Body of pancreas (tissue), 4 donors: ENCODE results near the gene SIT1.

Experiments used
- CTCF ChIP-seq, 7 experiments: fragments of 450-650 bp in 4 of 7; fragments of 200-600 bp in 3 of 7; sonication (generic) in 3 of 7; IDR thresholded peaks; one replicate each; pipeline ENCODE4 v1.5.1; 2016 to 2019; ENCODE audit warnings: antibody characterized with exemption in 7 of 7
- POLR2A ChIP-seq, 3 donors: fragments of 450-650 bp; IDR thresholded peaks; one replicate each; pipeline ENCODE4 v1.6.1; 2016; ENCODE audit warnings: antibody characterized with exemption in 3 of 3, mild to moderate bottlenecking in 2 of 3

GRCh38 chr9:35666045-35666444 lies 15.3 kb upstream of the SIT1 start:
- no peak for TF ChIP-seq CTCF (IDR thresholded peaks at IDR 0.05)
- TF ChIP-seq POLR2A (IDR thresholded peaks at IDR 0.05): no peak
